Testis (tissue), 2 donors: ENCODE results near the gene PLEKHA4.

ENCODE experiments used
- POLR2A ChIP-seq: fragments of 450-650 bp; IDR thresholded peaks from one replicate; pipeline ENCODE4 v1.6.1; 2017; ENCODE audit warnings: antibody characterized with exemption, mild to moderate bottlenecking, moderate library complexity
- TF ChIP-seq, protein P1 (sequence below), 3 experiments: fragments of 450-650 bp in 2 of 3; fragments of 200-600 bp in 1 of 3; sonication (generic) in 1 of 3; IDR thresholded peaks; one replicate each; pipeline ENCODE4 v1.5.1; 2016 to 2019; ENCODE audit warnings: antibody characterized with exemption in 3 of 3, mild to moderate bottlenecking in 2 of 3, moderate library complexity in 1 of 3

- no peak for TF ChIP-seq POLR2A
- TF ChIP-seq, protein P1, sequence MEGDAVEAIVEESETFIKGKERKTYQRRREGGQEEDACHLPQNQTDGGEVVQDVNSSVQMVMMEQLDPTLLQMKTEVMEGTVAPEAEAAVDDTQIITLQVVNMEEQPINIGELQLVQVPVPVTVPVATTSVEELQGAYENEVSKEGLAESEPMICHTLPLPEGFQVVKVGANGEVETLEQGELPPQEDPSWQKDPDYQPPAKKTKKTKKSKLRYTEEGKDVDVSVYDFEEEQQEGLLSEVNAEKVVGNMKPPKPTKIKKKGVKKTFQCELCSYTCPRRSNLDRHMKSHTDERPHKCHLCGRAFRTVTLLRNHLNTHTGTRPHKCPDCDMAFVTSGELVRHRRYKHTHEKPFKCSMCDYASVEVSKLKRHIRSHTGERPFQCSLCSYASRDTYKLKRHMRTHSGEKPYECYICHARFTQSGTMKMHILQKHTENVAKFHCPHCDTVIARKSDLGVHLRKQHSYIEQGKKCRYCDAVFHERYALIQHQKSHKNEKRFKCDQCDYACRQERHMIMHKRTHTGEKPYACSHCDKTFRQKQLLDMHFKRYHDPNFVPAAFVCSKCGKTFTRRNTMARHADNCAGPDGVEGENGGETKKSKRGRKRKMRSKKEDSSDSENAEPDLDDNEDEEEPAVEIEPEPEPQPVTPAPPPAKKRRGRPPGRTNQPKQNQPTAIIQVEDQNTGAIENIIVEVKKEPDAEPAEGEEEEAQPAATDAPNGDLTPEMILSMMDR (IDR thresholded peaks at IDR 0.05), result no peak
Measured at GRCh38 chr19:48853483-48853882, 14.9 kb downstream of the PLEKHA4 start.
